C4-2B (cell line): ENCODE data around the gene LRRIQ3.
A peak's percentile ranks its signal among the peaks of the same experiment; 100 is the strongest.

ENCODE experiments used
- H3K27ac ChIP-seq: fragments of 450-650 bp; 2 replicates; pipeline ENCODE4 v1.5.1; 2017
- ZFX ChIP-seq: fragments of 450-650 bp; IDR thresholded peaks from 2 replicates; pipeline ENCODE4 v1.6.1; 2017
- TF ChIP-seq, protein P1 (sequence below): fragments of 450-650 bp; conservative IDR thresholded peaks from 2 replicates; pipeline ENCODE4 v1.5.1; 2017; ENCODE audit warnings: mild to moderate bottlenecking

Gene LRRIQ3

GRCh38 chr1:74038042-74038441 is 159.9 kb downstream of the LRRIQ3 start:
- no peak overlapping the region for H3K27ac ChIP-seq
- TF ChIP-seq, protein P1, sequence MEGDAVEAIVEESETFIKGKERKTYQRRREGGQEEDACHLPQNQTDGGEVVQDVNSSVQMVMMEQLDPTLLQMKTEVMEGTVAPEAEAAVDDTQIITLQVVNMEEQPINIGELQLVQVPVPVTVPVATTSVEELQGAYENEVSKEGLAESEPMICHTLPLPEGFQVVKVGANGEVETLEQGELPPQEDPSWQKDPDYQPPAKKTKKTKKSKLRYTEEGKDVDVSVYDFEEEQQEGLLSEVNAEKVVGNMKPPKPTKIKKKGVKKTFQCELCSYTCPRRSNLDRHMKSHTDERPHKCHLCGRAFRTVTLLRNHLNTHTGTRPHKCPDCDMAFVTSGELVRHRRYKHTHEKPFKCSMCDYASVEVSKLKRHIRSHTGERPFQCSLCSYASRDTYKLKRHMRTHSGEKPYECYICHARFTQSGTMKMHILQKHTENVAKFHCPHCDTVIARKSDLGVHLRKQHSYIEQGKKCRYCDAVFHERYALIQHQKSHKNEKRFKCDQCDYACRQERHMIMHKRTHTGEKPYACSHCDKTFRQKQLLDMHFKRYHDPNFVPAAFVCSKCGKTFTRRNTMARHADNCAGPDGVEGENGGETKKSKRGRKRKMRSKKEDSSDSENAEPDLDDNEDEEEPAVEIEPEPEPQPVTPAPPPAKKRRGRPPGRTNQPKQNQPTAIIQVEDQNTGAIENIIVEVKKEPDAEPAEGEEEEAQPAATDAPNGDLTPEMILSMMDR: no peak
- TF ChIP-seq ZFX: no peak

DNA sequence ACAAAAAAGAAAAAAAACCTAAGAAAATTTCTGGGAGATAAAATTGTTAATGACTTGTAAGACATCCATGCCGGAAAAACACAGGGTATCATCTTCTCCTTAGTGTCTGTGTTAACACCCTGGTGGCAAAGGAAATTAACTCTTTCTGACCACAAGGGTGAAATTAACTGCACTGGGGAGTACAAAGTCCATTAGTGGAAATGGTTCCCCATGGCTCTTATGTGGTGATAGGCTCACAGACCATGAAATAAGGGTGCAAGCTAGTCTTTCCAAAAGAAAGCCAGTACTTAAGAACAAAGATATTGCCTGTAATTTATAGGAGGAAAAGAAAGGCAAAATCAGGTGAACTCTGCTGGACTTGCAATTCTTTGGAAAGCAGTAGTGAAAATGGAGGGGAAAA is 185.4 kb downstream of the LRRIQ3 start:
- no peak overlapping the region for H3K27ac ChIP-seq
- no peak for TF ChIP-seq ZFX
- TF ChIP-seq, protein P1: no peak

- no peak overlapping the region for H3K27ac ChIP-seq
Observed at GRCh38 chr1:74011736-74012135, 186.2 kb downstream of the LRRIQ3 start.

DNA sequence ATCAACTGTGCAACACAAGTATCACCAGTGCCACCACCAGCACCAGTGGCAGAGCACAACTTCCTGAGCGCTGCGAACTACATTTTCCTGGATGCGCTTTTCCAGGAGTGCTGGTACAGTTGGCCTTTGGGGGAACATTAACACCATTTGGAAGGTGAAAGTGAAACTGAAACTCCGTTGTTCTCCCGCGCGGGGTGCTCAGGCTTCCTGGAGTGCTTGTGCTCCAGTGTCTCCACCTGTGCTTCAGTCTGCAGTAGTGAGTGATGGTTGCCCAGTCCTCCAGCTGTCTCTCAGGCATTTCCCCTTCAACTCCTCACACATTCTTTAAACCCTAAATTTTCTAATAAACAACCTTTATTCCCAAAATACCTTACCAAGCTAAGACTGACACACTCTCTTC is 187.8 kb downstream of the LRRIQ3 start:
- H3K27ac ChIP-seq: no peak overlapping the region
- TF ChIP-seq, protein P1: no peak
- no peak for TF ChIP-seq ZFX

More at GRCh38 chr1:74011736-74012135, 186.2 kb downstream of the LRRIQ3 start:
- no peak for TF ChIP-seq ZFX
- TF ChIP-seq, protein P1: no peak

GRCh38 chr1:74005533-74005932 is 192.4 kb downstream of the LRRIQ3 start:
- no peak overlapping the region for H3K27ac ChIP-seq
- TF ChIP-seq ZFX: no peak
- TF ChIP-seq, protein P1: no peak

GRCh38 chr1:74003806-74004205 is 194.2 kb downstream of the LRRIQ3 start:
- H3K27ac ChIP-seq: no peak overlapping the region

DNA sequence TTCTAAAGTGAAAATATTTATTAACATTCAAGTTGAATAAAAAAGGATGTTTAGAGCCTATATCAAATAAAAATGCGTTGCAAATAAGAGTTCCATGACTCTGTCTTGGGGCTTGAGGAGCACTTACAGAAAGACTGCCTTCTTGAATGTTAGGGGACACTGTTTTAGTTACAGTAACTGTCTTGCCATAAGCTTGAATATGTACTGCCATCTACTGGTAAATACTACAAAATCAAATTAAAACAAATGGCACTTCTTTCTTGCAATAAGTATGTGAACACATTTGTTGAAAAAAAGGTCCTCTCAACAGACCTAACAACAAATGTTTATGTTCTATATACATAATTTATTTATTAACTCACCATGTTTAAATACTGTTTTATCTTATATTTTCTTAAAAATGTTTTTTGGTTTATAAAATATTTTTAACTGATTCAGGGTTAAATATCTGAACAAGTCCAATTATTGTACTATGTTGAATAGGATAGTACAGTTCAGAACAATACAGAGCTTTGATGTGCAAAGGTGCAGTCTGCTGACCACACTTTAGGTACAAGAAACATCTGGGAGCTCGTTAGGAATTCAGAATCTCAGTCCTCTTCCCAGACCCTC is 199.5 kb downstream of the LRRIQ3 start:
- no peak for TF ChIP-seq ZFX
- TF ChIP-seq, protein P1: peak; percentile 68
- H3K27ac ChIP-seq: no peak overlapping the region

More at GRCh38 chr1:74003806-74004205, 194.2 kb downstream of the LRRIQ3 start:
- TF ChIP-seq, protein P1: no peak
- no peak for TF ChIP-seq ZFX
